Measurements from ENCODE around the gene PHYHIPL. TPM values are rescaled to one million over a fixed set of nuclear protein-coding genes. Genes with fewer than 3 reads are reported as not detected.

The PHYHIPL gene
- total RNA-seq, 1 donor from 2014 or later, result 0.52 TPM

DNA sequence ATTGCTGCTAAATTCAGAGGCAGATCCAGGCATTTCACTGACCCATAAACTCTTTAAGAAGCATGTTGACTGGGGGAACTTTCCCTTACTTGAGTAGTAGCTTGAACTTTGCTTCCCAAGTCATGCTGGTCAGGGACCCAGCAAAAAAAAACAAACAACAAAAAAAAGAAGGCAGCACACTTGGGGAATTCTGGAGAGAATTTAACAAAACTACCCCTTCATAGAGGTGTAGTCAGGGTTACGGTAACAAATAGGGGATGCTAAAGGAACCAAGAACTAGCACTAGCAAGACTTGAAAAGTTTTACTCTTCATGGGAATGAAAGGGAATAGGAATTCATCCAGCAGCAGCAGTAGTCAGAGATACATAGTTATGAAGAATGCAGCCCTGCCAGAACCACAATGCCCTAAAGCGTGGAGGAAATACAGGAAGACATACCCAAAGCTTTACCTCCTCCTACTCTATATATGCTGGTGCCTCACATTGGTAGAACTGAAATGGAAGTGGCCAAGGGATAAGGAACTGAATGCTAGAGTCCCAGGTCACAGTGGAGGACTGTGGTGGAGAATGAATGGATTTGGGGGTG, 67.3 kb downstream of the PHYHIPL start:
- Histone ChIP-seq H3K4me3 (ENCODE audit: low read length in 3 of 3) (no peak overlapping the region), H3K4me1 (ENCODE audit: control insufficient read depth in 3 of 3, insufficient read depth in 3 of 3, low read length in 3 of 3) (no peaks in the 10 kb centered on the region), H3K9me3 (ENCODE audit: control insufficient read depth in 3 of 3, low read length in 3 of 3) (no peaks in the 10 kb centered on the region), H3K36me3 (ENCODE audit: control insufficient read depth in 3 of 3, insufficient read depth in 3 of 3, low read length in 3 of 3) (peaks cover 0 to 15% (median 11%) of the 10 kb centered on the region in 3 donors), H3K9ac (ENCODE audit: low read depth in 1 of 3, low read length in 3 of 3) (no peak overlapping the region), H3K27me3 (ENCODE audit: control insufficient read depth in 3 of 3, insufficient read depth in 3 of 3, low read length in 3 of 3) (no peaks in the 10 kb centered on the region), H3K27ac (ENCODE audit: low read depth, low read length) (no peak overlapping the region)

DNA sequence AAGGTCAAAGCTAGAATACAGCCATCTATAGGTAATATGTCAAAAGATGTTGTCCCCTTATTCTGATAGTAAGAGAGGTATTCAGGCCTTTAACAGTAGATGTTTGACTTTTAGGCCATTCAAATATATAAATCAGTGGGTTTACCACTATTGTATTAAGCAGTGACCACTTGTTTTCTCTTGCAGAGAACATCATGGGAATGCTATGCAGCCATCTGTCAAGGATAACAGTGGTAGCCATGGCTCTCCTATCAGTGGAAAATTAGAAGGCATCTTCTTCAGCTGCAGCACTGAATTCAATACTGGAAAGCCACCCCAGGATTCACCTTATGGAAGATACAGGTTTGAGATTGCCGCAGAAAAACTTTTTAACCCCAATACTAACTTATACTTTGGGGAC, 68.4 kb downstream of the PHYHIPL start:
- no peaks in the 10 kb centered on the region for H3K4me1 ChIP-seq (ENCODE audit: control insufficient read depth in 3 of 3, insufficient read depth in 3 of 3, low read length in 3 of 3)
- H3K4me3 ChIP-seq (ENCODE audit: low read length in 3 of 3), result no peak overlapping the region
- H3K9ac ChIP-seq (ENCODE audit: low read depth in 1 of 3, low read length in 3 of 3), result no peak overlapping the region
- peaks cover 0 to 19% (median 15%) of the 10 kb centered on the region in 3 donors for H3K36me3 ChIP-seq (ENCODE audit: control insufficient read depth in 3 of 3, insufficient read depth in 3 of 3, low read length in 3 of 3)
- H3K9me3 ChIP-seq (ENCODE audit: control insufficient read depth in 3 of 3, low read length in 3 of 3), result no peaks in the 10 kb centered on the region
- H3K27me3 ChIP-seq (ENCODE audit: control insufficient read depth in 3 of 3, insufficient read depth in 3 of 3, low read length in 3 of 3), result no peaks in the 10 kb centered on the region
- no peak overlapping the region for H3K27ac ChIP-seq (ENCODE audit: low read depth, low read length)

DNA sequence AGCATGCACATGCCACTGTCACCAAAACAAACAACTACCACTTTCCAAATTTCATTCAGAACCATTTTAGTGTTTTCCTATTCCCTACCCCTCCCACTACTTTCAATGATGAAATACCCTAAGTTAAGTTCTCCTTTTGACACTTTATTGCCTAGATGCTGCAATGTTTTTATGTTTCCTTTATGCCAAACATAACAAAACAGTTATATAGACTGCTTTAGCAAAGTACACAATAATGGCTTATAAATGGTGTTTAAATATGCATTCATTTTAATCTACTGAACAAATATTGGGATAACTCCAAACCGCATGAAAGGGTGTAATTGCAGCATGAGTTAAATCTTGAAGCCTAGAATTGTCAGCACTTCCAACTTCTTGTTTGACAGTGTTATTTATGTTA, 69.2 kb downstream of the PHYHIPL start:
- H3K27ac ChIP-seq (ENCODE audit: low read depth, low read length), result no peak overlapping the region
- H3K36me3 ChIP-seq (ENCODE audit: control insufficient read depth in 3 of 3, insufficient read depth in 3 of 3, low read length in 3 of 3), result peaks cover 0 to 26% (median 16%) of the 10 kb centered on the region in 3 donors
- no peaks in the 10 kb centered on the region for H3K4me1 ChIP-seq (ENCODE audit: control insufficient read depth in 3 of 3, insufficient read depth in 3 of 3, low read length in 3 of 3)

DNA sequence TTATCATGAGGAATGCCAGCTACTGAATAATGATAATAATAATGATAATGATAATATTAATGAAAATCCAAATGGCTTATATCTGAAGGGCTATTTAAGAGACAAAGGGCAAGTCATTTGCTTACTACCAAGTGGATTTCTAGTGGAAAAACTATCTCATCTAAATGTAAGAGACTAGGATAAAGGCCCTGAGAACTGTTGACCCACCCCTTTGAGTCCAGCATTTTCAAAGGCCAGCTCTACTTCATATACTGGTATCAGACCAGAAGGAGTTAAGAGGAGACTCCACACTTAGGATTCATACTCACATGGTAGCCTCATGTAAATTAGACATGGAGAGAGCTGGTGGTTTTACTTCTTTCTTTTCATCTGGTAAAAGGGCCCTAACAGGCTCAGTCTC, 76.0 kb downstream of the PHYHIPL start:
- Histone ChIP-seq H3K9ac (ENCODE audit: low read depth in 1 of 3, low read length in 3 of 3) (no peak overlapping the region), H3K27ac (ENCODE audit: low read depth, low read length) (no peak overlapping the region), H3K4me3 (ENCODE audit: low read length in 3 of 3) (no peak overlapping the region), H3K36me3 (ENCODE audit: control insufficient read depth in 3 of 3, insufficient read depth in 3 of 3, low read length in 3 of 3) (peaks cover 4 to 44% (median 39%) of the 10 kb centered on the region in 3 donors), H3K4me1 (ENCODE audit: control insufficient read depth in 3 of 3, insufficient read depth in 3 of 3, low read length in 3 of 3) (peaks cover 4% of the 10 kb centered on the region in 3 donors), H3K9me3 (ENCODE audit: control insufficient read depth in 3 of 3, low read length in 3 of 3) (no peaks in the 10 kb centered on the region), H3K27me3 (ENCODE audit: control insufficient read depth in 3 of 3, insufficient read depth in 3 of 3, low read length in 3 of 3) (no peaks in the 10 kb centered on the region)

More for the DNA sequence above, 69.2 kb downstream of the PHYHIPL start:
- H3K9me3 ChIP-seq (ENCODE audit: control insufficient read depth in 3 of 3, low read length in 3 of 3), result no peaks in the 10 kb centered on the region
- H3K27me3 ChIP-seq (ENCODE audit: control insufficient read depth in 3 of 3, insufficient read depth in 3 of 3, low read length in 3 of 3), result no peaks in the 10 kb centered on the region
- H3K9ac ChIP-seq (ENCODE audit: low read depth in 1 of 3, low read length in 3 of 3), result no peak overlapping the region
- no peak overlapping the region for H3K4me3 ChIP-seq (ENCODE audit: low read length in 3 of 3)

DNA sequence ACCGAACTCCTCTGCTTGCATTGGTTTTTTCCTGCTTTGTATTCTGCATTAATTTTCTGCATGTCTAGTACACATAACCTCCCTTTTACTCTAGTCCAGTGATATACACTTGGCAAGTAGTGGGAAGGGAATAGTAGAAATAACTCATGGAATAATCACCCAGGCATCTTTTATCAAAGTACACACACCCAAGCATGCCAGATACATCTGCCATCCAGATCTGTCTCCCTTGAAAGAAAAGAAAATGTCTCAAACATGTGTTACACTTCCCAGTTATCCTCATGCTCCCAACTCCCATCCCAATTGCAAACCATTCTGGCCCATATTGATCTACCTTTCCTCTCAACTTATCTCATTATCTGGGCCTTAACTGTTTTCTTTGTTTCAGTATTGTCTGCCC, 79.0 kb downstream of the PHYHIPL start:
- H3K27ac ChIP-seq (ENCODE audit: low read depth, low read length), result no peak overlapping the region
- peaks cover 5 to 6% (median 5%) of the 10 kb centered on the region in 3 donors for H3K4me1 ChIP-seq (ENCODE audit: control insufficient read depth in 3 of 3, insufficient read depth in 3 of 3, low read length in 3 of 3)
- H3K9me3 ChIP-seq (ENCODE audit: control insufficient read depth in 3 of 3, low read length in 3 of 3), result no peaks in the 10 kb centered on the region
- H3K4me3 ChIP-seq (ENCODE audit: low read length in 3 of 3), result no peak overlapping the region
- no peak overlapping the region for H3K9ac ChIP-seq (ENCODE audit: low read depth in 1 of 3, low read length in 3 of 3)
- no peaks in the 10 kb centered on the region for H3K27me3 ChIP-seq (ENCODE audit: control insufficient read depth in 3 of 3, insufficient read depth in 3 of 3, low read length in 3 of 3)
- H3K36me3 ChIP-seq (ENCODE audit: control insufficient read depth in 3 of 3, insufficient read depth in 3 of 3, low read length in 3 of 3), result peaks cover 7 to 40% (median 35%) of the 10 kb centered on the region in 3 donors

DNA sequence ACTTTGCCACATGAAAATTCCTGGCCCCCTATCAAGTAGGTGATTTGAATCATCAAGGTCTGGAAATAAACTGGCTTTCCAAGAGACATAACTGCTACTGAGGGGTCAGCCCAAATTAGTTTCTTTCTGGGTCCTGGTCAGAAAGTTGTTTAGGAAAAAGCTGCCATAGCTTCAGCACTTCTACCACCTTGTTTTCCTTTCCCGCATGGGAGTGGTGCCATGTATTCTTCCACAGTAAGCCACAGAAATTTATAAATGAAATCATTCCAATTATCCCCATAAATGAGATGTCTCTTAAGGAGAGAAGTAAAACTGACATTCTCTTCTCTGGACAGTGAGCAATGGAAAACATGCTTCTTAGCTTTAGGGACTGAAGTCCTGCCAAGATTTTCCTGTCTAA, 80.8 kb downstream of the PHYHIPL start:
- no peak overlapping the region for H3K4me3 ChIP-seq (ENCODE audit: low read length in 3 of 3)
- no peak overlapping the region for H3K9ac ChIP-seq (ENCODE audit: low read depth in 1 of 3, low read length in 3 of 3)
- H3K36me3 ChIP-seq (ENCODE audit: control insufficient read depth in 3 of 3, insufficient read depth in 3 of 3, low read length in 3 of 3), result peaks cover 14 to 31% (median 29%) of the 10 kb centered on the region in 3 donors
- no peak overlapping the region for H3K27ac ChIP-seq (ENCODE audit: low read depth, low read length)
- peaks cover 5 to 6% (median 5%) of the 10 kb centered on the region in 3 donors for H3K4me1 ChIP-seq (ENCODE audit: control insufficient read depth in 3 of 3, insufficient read depth in 3 of 3, low read length in 3 of 3)
- no peaks in the 10 kb centered on the region for H3K27me3 ChIP-seq (ENCODE audit: control insufficient read depth in 3 of 3, insufficient read depth in 3 of 3, low read length in 3 of 3)
- no peaks in the 10 kb centered on the region for H3K9me3 ChIP-seq (ENCODE audit: control insufficient read depth in 3 of 3, low read length in 3 of 3)

DNA sequence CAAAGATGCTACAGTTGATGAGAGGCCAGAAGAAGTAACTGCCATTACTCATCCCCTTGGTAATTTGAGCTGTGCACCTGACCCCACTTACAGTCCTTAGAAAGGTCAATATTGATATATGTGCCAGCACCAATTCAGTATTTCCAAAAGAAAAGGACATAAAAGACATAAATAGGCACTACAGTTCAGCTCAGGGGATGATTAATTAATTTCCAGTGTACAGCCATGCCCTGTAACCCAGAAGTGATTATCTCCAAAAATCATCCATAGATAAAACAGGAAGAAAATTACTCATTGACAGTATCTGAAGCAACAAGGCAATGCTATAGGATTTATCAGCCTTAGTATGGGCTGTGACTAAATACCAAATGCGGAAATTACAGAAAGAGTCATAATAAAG, 82.4 kb downstream of the PHYHIPL start:
- Histone ChIP-seq H3K27me3 (ENCODE audit: control insufficient read depth in 3 of 3, insufficient read depth in 3 of 3, low read length in 3 of 3) (no peaks in the 10 kb centered on the region), H3K9me3 (ENCODE audit: control insufficient read depth in 3 of 3, low read length in 3 of 3) (no peaks in the 10 kb centered on the region), H3K27ac (ENCODE audit: low read depth, low read length) (no peak overlapping the region), H3K36me3 (ENCODE audit: control insufficient read depth in 3 of 3, insufficient read depth in 3 of 3, low read length in 3 of 3) (peaks cover 18 to 28% (median 24%) of the 10 kb centered on the region in 3 donors), H3K4me1 (ENCODE audit: control insufficient read depth in 3 of 3, insufficient read depth in 3 of 3, low read length in 3 of 3) (peaks cover 5 to 6% (median 5%) of the 10 kb centered on the region in 3 donors), H3K4me3 (ENCODE audit: low read length in 3 of 3) (no peak overlapping the region), H3K9ac (ENCODE audit: low read depth in 1 of 3, low read length in 3 of 3) (no peak overlapping the region)

DNA sequence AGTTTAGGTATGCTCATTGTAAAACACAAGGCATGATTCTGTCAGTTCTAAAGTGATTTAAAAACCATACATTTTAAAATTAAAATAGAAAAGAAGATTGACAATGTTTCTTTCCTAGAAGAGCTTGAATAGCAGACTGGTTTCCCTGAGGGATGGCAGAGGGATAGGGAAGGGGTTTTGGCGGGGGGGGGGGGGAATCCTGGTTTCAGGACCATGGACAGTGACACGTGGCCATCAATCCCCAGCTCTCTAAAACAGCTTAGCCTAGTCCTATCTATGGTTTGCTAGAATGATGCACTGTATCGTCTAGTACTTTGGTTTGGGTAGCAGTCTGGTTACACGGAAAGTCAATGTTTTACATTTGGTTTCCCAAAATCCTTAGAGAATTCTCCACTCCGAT, 88.7 kb downstream of the PHYHIPL start:
- Histone ChIP-seq H3K9me3 (ENCODE audit: control insufficient read depth in 3 of 3, low read length in 3 of 3) (no peaks in the 10 kb centered on the region), H3K36me3 (ENCODE audit: control insufficient read depth in 3 of 3, insufficient read depth in 3 of 3, low read length in 3 of 3) (peaks cover 37 to 51% (median 44%) of the 10 kb centered on the region in 3 donors), H3K4me3 (ENCODE audit: low read length in 3 of 3) (no peak overlapping the region), H3K9ac (ENCODE audit: low read depth in 1 of 3, low read length in 3 of 3) (no peak overlapping the region), H3K4me1 (ENCODE audit: control insufficient read depth in 3 of 3, insufficient read depth in 3 of 3, low read length in 3 of 3) (peaks cover 5 to 10% (median 10%) of the 10 kb centered on the region in 3 donors), H3K27me3 (ENCODE audit: control insufficient read depth in 3 of 3, insufficient read depth in 3 of 3, low read length in 3 of 3) (no peaks in the 10 kb centered on the region), H3K27ac (ENCODE audit: low read depth, low read length) (no peak overlapping the region)

DNA sequence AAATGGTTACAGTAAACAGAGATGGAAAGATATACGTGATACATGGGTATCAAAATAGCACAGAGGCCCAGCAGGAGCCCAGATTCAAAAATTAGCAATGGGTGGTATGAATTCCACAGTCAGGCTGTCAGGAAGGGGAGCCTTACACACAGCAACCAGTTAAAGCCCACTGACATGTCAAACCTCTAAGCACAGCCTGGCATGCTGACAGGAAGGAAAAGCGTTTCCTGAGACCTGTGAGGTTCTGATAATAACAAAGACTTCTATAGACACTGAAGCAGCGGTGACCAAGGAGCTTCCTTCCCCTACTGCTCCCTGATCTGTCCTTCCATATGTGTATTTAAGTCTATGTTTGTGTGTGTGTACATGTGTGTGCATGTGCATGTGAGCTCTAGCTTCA, 89.9 kb downstream of the PHYHIPL start:
- peaks cover 29 to 46% (median 35%) of the 10 kb centered on the region in 3 donors for H3K36me3 ChIP-seq (ENCODE audit: control insufficient read depth in 3 of 3, insufficient read depth in 3 of 3, low read length in 3 of 3)
- H3K9me3 ChIP-seq (ENCODE audit: control insufficient read depth in 3 of 3, low read length in 3 of 3), result no peaks in the 10 kb centered on the region
- no peak overlapping the region for H3K4me3 ChIP-seq (ENCODE audit: low read length in 3 of 3)
- no peak overlapping the region for H3K9ac ChIP-seq (ENCODE audit: low read depth in 1 of 3, low read length in 3 of 3)
- H3K27me3 ChIP-seq (ENCODE audit: control insufficient read depth in 3 of 3, insufficient read depth in 3 of 3, low read length in 3 of 3), result no peaks in the 10 kb centered on the region
- peaks cover 5 to 10% (median 10%) of the 10 kb centered on the region in 3 donors for H3K4me1 ChIP-seq (ENCODE audit: control insufficient read depth in 3 of 3, insufficient read depth in 3 of 3, low read length in 3 of 3)
- no peak overlapping the region for H3K27ac ChIP-seq (ENCODE audit: low read depth, low read length)

DNA sequence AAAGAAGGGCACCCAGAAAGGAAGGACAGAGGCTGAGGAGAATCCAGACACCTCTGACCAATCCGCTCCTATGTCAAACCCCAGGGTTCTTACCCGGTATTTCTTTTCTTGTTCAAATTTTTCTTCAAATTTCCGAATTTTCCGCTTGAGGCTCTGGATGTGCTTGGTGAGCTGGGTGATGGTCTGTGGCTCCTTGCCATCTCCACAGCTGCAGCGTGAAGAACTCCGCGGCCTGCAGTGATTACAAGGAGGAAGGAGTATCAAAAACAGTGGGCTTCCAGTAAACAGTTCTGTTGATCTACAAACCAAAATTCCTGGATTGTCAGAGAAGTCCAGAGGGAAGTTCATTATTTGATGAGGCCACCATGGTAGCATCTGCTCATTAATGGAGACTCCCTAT, 92.0 kb downstream of the PHYHIPL start:
- peaks cover 5 to 19% (median 18%) of the 10 kb centered on the region in 3 donors for H3K4me1 ChIP-seq (ENCODE audit: control insufficient read depth in 3 of 3, insufficient read depth in 3 of 3, low read length in 3 of 3)
- H3K4me3 ChIP-seq (ENCODE audit: low read length in 3 of 3), result no peak overlapping the region
- no peaks in the 10 kb centered on the region for H3K27me3 ChIP-seq (ENCODE audit: control insufficient read depth in 3 of 3, insufficient read depth in 3 of 3, low read length in 3 of 3)
- H3K36me3 ChIP-seq (ENCODE audit: control insufficient read depth in 3 of 3, insufficient read depth in 3 of 3, low read length in 3 of 3), result peaks cover 24 to 37% (median 29%) of the 10 kb centered on the region in 3 donors
- no peak overlapping the region for H3K9ac ChIP-seq (ENCODE audit: low read depth in 1 of 3, low read length in 3 of 3)
- H3K27ac ChIP-seq (ENCODE audit: low read depth, low read length), result no peak overlapping the region
- H3K9me3 ChIP-seq (ENCODE audit: control insufficient read depth in 3 of 3, low read length in 3 of 3), result no peaks in the 10 kb centered on the region

Data from skeletal muscle tissue (tissue), 4 donors.